HEK293 (cell line): ENCODE results near the gene SMARCD3.

Experiments used
- CTCF ChIA-PET: fragments of 350-600 bp; formaldehyde crosslinking; extraction: SDS; loops from one replicate; lab custom pipeline; 2021; ENCODE audit warnings: antibody characterized with exemption; lab: Yijun Ruan, JAX
- POLR2A ChIA-PET: fragments of 300-600 bp; formaldehyde crosslinking; extraction: SDS; loops from one replicate; lab custom pipeline; 2020; ENCODE audit warnings: antibody characterized with exemption, inconsistent platforms; lab: Yijun Ruan, JAX
- H3K27ac ChIP-seq: fragments of 200-500 bp; sonication (Bioruptor generic); 2 replicates; pipeline ENCODE4 v1.5.1; 2014; ENCODE audit warnings: low read depth, low read length, control low read depth, inconsistent platforms; ENCODE audit errors: extremely low read depth
- H3K36me3 ChIP-seq, 2 experiments: fragments of 200-500 bp in 1 of 2; sonication (Bioruptor generic) in 1 of 2; 1 replicate in 1 of 2; 2 replicates in 1 of 2; pipeline ENCODE4 v1.5.1; 2014 to 2017; ENCODE audit warnings: inconsistent platforms in 2 of 2, low read length in 2 of 2; ENCODE audit not compliant: control insufficient read depth in 2 of 2, insufficient read depth in 1 of 2
- H3K4me1 ChIP-seq: fragments of 200-500 bp; sonication (Bioruptor generic); 2 replicates; pipeline ENCODE4 v1.5.1; 2014; ENCODE audit warnings: mild to moderate bottlenecking, low read length, inconsistent platforms; ENCODE audit not compliant: control insufficient read depth, insufficient read depth
- H3K4me3 ChIP-seq: 2 replicates; pipeline ENCODE4 v1.5.1; 2011; ENCODE audit warnings: low read depth, mild to moderate bottlenecking, control low read depth, low read length, moderate library complexity
- H3K9me3 ChIP-seq: fragments of 200-500 bp; sonication (Bioruptor generic); 2 replicates; pipeline ENCODE4 v1.5.1; 2014; ENCODE audit warnings: low read depth, low read length, inconsistent platforms; ENCODE audit not compliant: control insufficient read depth, insufficient read depth
- FEZF1 ChIP-seq: fragments of 450-650 bp; formaldehyde crosslinking; IDR thresholded peaks from 2 replicates; pipeline ENCODE4 v1.5.1; 2016; ENCODE audit warnings: missing biosample characterization, missing genetic modification characterization
- GLI4 ChIP-seq: fragments of 450-650 bp; formaldehyde crosslinking; IDR thresholded peaks from 2 replicates; pipeline ENCODE4 v1.5.1; 2016; ENCODE audit warnings: missing biosample characterization, missing genetic modification characterization
- GLIS1 ChIP-seq: fragments of 450-650 bp; formaldehyde crosslinking; IDR thresholded peaks from 2 replicates; pipeline ENCODE4 v1.5.1; 2016; ENCODE audit warnings: missing biosample characterization, missing genetic modification characterization
- HIC1 ChIP-seq: fragments of 450-650 bp; formaldehyde crosslinking; IDR thresholded peaks from 2 replicates; pipeline ENCODE4 v1.5.1; 2016; ENCODE audit warnings: missing biosample characterization, missing genetic modification characterization
- KLF1 ChIP-seq: fragments of 450-650 bp; formaldehyde crosslinking; IDR thresholded peaks from 2 replicates; pipeline ENCODE4 v1.5.1; 2016; ENCODE audit warnings: missing biosample characterization, missing genetic modification characterization
- KLF9 ChIP-seq: fragments of 450-650 bp; formaldehyde crosslinking; IDR thresholded peaks from 2 replicates; pipeline ENCODE4 v1.5.1; 2016; ENCODE audit warnings: missing biosample characterization, missing genetic modification characterization, low read depth
- PATZ1 ChIP-seq: fragments of 450-650 bp; formaldehyde crosslinking; IDR thresholded peaks from 2 replicates; pipeline ENCODE4 v1.5.1; 2016; ENCODE audit warnings: missing biosample characterization, missing genetic modification characterization
- PRDM1 ChIP-seq: fragments of 450-650 bp; formaldehyde crosslinking; IDR thresholded peaks from 2 replicates; pipeline ENCODE4; 2016; ENCODE audit warnings: missing biosample characterization, missing genetic modification characterization
- SP2 ChIP-seq: fragments of 450-650 bp; formaldehyde crosslinking; IDR thresholded peaks from 2 replicates; pipeline ENCODE4 v1.5.1; 2016; ENCODE audit warnings: missing biosample characterization, missing genetic modification characterization
- SP3 ChIP-seq: fragments of 450-650 bp; formaldehyde crosslinking; IDR thresholded peaks from 2 replicates; pipeline ENCODE4 v1.5.1; 2016; ENCODE audit warnings: missing biosample characterization, missing genetic modification characterization
- TCF7L2 ChIP-seq: IDR thresholded peaks from 2 replicates; pipeline ENCODE4 v1.6.1; 2011; ENCODE audit warnings: low read depth, mild to moderate bottlenecking, inconsistent platforms, low read length, moderate library complexity, borderline replicate concordance
- ZBTB17 ChIP-seq: fragments of 450-650 bp; formaldehyde crosslinking; IDR thresholded peaks from 2 replicates; pipeline ENCODE4 v1.5.1; 2016; ENCODE audit warnings: missing biosample characterization, missing genetic modification characterization
- ZBTB26 ChIP-seq: fragments of 450-650 bp; formaldehyde crosslinking; optimal IDR thresholded peaks from 2 replicates; pipeline ENCODE3; 2016; ENCODE audit warnings: missing biosample characterization, mild to moderate bottlenecking, missing genetic modification characterization
- ZBTB48 ChIP-seq: fragments of 450-650 bp; formaldehyde crosslinking; IDR thresholded peaks from 2 replicates; pipeline ENCODE4 v1.5.1; 2016; ENCODE audit warnings: missing biosample characterization, missing genetic modification characterization
- ZBTB7A ChIP-seq: fragments of 450-650 bp; formaldehyde crosslinking; IDR thresholded peaks from 2 replicates; pipeline ENCODE4 v1.5.1; 2016; ENCODE audit warnings: low read depth, missing biosample characterization, missing genetic modification characterization
- ZNF121 ChIP-seq: fragments of 450-650 bp; formaldehyde crosslinking; IDR thresholded peaks from 2 replicates; pipeline ENCODE4 v1.5.1; 2016; ENCODE audit warnings: missing biosample characterization, missing genetic modification characterization
- ZNF155 ChIP-seq: fragments of 450-650 bp; formaldehyde crosslinking; IDR thresholded peaks from 2 replicates; pipeline ENCODE4 v1.5.1; 2016; ENCODE audit warnings: missing biosample characterization, missing genetic modification characterization
- ZNF223 ChIP-seq: fragments of 450-650 bp; formaldehyde crosslinking; IDR thresholded peaks from 2 replicates; pipeline ENCODE4 v1.5.1; 2016; ENCODE audit warnings: missing biosample characterization, missing genetic modification characterization
- ZNF24 ChIP-seq: fragments of 450-650 bp; formaldehyde crosslinking; IDR thresholded peaks from 2 replicates; pipeline ENCODE4 v1.5.1; 2016; ENCODE audit warnings: missing biosample characterization, missing genetic modification characterization
- ZNF302 ChIP-seq: fragments of 450-650 bp; formaldehyde crosslinking; IDR thresholded peaks from 2 replicates; pipeline ENCODE4 v1.5.1; 2016; ENCODE audit warnings: missing biosample characterization, missing genetic modification characterization, low read depth
- ZNF311 ChIP-seq: fragments of 450-650 bp; formaldehyde crosslinking; IDR thresholded peaks from 2 replicates; pipeline ENCODE4 v1.5.1; 2017; ENCODE audit warnings: missing biosample characterization, missing genetic modification characterization, borderline replicate concordance
- ZNF366 ChIP-seq: fragments of 450-650 bp; formaldehyde crosslinking; conservative IDR thresholded peaks from 2 replicates; pipeline ENCODE4 v1.5.1; 2016; ENCODE audit warnings: missing biosample characterization, missing genetic modification characterization
- ZNF391 ChIP-seq: fragments of 450-650 bp; formaldehyde crosslinking; IDR thresholded peaks from 2 replicates; pipeline ENCODE4 v1.5.1; 2016; ENCODE audit warnings: low read depth, missing biosample characterization, missing genetic modification characterization, borderline replicate concordance
- ZNF398 ChIP-seq: fragments of 450-650 bp; formaldehyde crosslinking; IDR thresholded peaks from 2 replicates; pipeline ENCODE4 v1.5.1; 2017; ENCODE audit warnings: missing biosample characterization, missing genetic modification characterization
- ZNF600 ChIP-seq: fragments of 450-650 bp; formaldehyde crosslinking; IDR thresholded peaks from 2 replicates; pipeline ENCODE4 v1.5.1; 2016; ENCODE audit warnings: missing biosample characterization, missing genetic modification characterization
- ZNF658 ChIP-seq: fragments of 450-650 bp; formaldehyde crosslinking; IDR thresholded peaks from 2 replicates; pipeline ENCODE4; 2016; ENCODE audit warnings: missing biosample characterization, missing genetic modification characterization
- ZNF76 ChIP-seq: fragments of 450-650 bp; formaldehyde crosslinking; IDR thresholded peaks from 2 replicates; pipeline ENCODE4; 2016; ENCODE audit warnings: low read depth, missing biosample characterization, missing genetic modification characterization, borderline replicate concordance

SMARCD3 gene

GRCh38 chr7:151276666-151277590 is 28.4 kb upstream of the SMARCD3 start (continued):
- TF ChIP-seq ZNF121 (tag by site-specific recombination): no peak

GRCh38 chr7:151275813-151276577 is 27.5 kb upstream of the SMARCD3 start:
- Histone ChIP-seq H3K4me3 (no peak overlapping the region; the same call in 1 of the 2 replicates), H3K27ac (no peak overlapping the region), H3K4me1 (no peaks in the 10 kb centered on the region), H3K36me3 (peaks cover 0 to 8% of the 10 kb centered on the region in 2 experiments; a peak in 1 of 3 replicates), H3K9me3 (no peaks in the 10 kb centered on the region)
- POLR2A ChIA-PET: no interaction called here
- CTCF ChIA-PET: interaction anchor here (0.6 to 1.1 kb wide), 2 partner anchors 9 to 29 kb away, joined by 3 to 4 read pairs; no protein-coding TSS in a partner anchor
- TF ChIP-seq ZBTB48 (peak; percentile 56; the same call in 1 of the 2 replicates), ZNF155 (tag by site-specific recombination) (no peak), GLIS1 (peak; percentile 90), TCF7L2 (no peak), ZBTB17 (peak; percentile 77), ZBTB7A (tag by site-specific recombination) (0 out of 2 replicates have a peak, but pooled peaks have one; percentile 23), ZNF311 (no peak), ZNF391 (tag by site-specific recombination) (0 out of 2 replicates have a peak, but pooled peaks have one; percentile 46), ZNF600 (peak; percentile 45; the same call in 1 of the 2 replicates), SP3 (tag by site-specific recombination) (peak; percentile 75), SP2 (tag by site-specific recombination) (peak; percentile 30; the same call in 1 of the 2 replicates), ZBTB26 (tag by site-specific recombination) (peak; percentile 13), ZNF366 (tag by site-specific recombination) (peak; percentile 95), GLI4 (tag by site-specific recombination) (0 out of 2 replicates have a peak, but pooled peaks have one; percentile 57), KLF9 (tag by site-specific recombination) (0 out of 2 replicates have a peak, but pooled peaks have one; percentile 27), PRDM1 (peak; percentile 33; the same call in 1 of the 2 replicates), KLF1 (peak; percentile 42; the same call in 1 of the 2 replicates), FEZF1 (tag by site-specific recombination) (no peak), ZNF24 (no peak), HIC1 (tag by site-specific recombination) (peak; percentile 95), ZNF302 (tag by site-specific recombination) (no peak), ZNF76 (peak; percentile 52; the same call in 1 of the 2 replicates), ZNF658 (tag by site-specific recombination) (no peak), ZNF398 (tag by site-specific recombination) (peak; percentile 92), PATZ1 (tag by site-specific recombination) (peak; percentile 53), ZNF223 (tag by site-specific recombination) (no peak)
